T-helper 2 cell (primary cell): ENCODE results near the gene SLC25A29.
"Not testable (repeated sequence)": the region's sequence is repeated elsewhere in the genome, so short reads cannot be mapped to it uniquely, and the experiment has no call there.

Experiments used
- DNase-seq, 5 experiments: peaks; one replicate each; pipeline versions ENCODE4 v3.0.0 to v3.0.0-alpha.2; 2012 to 2022

The SLC25A29 gene

GRCh38 chr14:100292776-100293461 is 13.3 kb downstream of the SLC25A29 start:
- DNase-seq, result no peak

- no peak for DNase-seq
These were observed 13.9 kb downstream of the SLC25A29 start for GRCh38 chr14:100292301-100292775.

- no peak for DNase-seq
These were observed 14.8 kb downstream of the SLC25A29 start for GRCh38 chr14:100291305-100292075.

DNA sequence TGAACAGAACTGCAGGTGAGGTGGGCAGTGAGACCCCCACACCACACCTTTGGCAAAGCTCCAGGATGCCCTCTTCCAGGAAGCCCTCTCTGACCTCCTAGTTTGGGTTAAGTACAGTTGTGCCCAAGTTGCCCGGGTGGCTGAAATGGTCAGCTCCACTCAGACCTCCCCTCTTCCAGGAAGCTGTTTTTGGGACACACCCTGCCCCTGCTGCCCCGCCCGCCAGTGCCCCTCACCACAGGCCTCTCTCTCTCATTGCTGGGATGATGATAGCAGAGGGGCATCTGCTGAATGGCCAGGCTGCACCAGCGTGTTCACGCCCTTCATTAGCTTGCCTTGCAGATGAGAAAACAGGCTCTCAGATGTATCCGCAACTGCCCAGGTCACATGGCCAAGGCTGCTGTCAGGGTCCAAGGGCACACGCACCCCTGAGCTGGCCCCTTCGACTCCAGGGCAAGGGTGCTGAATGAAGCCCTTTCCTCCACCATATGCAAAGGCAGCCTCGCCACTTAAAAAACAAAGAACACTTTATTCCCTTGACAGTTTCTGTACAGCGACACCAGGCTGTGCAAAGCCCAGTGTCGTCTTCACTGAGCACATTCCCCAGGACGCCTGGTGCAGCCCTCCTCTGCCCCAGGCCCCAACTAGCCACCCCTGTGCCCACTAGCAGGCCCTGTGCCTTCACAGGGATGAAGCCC is 15.5 kb downstream of the SLC25A29 start:
- no peak for DNase-seq

- no peak for DNase-seq
These were observed 16.2 kb downstream of the SLC25A29 start for GRCh38 chr14:100289916-100290606.

DNA sequence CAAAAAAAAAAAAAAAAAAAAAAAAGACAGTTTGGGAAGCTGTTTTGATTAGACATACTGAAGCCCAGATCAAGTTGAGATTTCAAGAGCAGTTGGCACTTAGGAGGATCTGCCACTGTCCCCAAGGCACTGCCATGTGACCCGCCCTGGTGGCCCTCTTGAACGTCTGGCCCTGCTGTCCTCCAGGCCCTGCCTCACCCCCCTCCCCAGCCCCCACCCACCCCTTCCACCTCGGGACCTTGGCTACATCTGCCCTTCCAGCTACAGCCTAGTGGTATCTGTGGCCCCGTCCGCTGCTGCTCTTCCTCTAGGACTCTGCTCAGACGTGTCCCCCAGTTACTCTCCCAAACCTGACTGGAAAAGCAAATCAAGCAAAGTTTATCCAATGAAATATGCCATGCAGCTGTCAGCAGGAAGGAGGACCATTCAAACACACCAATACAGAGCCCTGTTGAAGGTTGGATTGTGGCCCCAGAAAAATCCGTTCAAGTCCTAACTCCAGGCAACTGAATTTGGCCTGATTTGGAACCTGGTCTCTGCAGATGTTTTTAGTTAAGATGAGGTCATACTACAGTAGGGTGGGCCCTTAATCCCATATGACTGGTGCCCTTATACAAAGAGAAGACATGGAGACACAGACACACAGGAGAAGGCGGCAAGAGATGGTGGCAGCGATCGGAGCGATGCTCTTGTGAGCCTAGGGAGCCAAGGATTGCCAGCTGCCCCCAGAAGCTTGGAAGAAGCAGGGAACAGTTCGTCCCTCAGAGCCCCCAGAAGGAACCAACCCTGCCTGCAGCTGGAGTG is 17.7 kb downstream of the SLC25A29 start:
- DNase-seq, result no peak

DNA sequence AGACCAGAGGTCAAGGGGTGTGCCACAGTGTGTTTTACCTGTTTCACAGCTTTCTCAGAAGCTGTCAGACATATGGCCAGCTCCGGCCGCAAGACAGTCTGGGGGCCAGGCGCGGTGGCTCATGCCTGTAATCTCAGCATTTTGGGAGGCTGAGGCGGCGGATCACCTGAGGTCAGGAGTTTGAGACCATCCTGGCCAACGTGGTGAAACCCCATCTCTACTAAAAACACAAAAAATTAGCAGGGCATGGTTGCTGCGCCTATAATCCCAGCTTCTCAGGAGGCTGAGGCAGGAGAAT is 18.3 kb downstream of the SLC25A29 start:
- DNase-seq, result not testable (repeated sequence)

GRCh38 chr14:100287202-100287997 is 18.8 kb downstream of the SLC25A29 start:
- DNase-seq, result no peak

- no peak for DNase-seq
These were observed 19.6 kb downstream of the SLC25A29 start for GRCh38 chr14:100286484-100287191.

DNA sequence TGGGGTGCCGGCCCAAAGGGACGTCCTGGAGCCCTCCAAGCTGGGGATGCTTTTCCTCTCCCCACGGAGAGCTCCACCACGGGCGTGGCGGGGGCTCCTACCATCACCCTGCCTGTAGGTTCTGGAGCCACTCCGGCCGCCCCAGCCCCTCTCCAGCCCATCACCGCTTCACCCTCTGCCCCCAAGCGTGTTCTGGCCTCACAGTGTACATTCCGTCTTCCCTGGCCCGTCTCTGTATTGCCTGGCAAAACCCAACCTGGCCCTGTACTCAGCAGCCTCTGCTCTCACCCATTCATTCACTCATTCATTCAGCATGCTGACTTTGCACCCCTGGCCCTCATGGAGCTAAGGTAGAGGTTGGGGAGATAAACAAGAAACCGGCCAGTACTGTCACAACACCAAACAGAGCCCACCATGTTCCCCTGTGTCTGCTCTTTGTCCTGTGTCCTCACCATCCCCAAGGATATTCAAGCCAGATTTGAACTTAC is 20.3 kb downstream of the SLC25A29 start:
- no peak for DNase-seq

DNA sequence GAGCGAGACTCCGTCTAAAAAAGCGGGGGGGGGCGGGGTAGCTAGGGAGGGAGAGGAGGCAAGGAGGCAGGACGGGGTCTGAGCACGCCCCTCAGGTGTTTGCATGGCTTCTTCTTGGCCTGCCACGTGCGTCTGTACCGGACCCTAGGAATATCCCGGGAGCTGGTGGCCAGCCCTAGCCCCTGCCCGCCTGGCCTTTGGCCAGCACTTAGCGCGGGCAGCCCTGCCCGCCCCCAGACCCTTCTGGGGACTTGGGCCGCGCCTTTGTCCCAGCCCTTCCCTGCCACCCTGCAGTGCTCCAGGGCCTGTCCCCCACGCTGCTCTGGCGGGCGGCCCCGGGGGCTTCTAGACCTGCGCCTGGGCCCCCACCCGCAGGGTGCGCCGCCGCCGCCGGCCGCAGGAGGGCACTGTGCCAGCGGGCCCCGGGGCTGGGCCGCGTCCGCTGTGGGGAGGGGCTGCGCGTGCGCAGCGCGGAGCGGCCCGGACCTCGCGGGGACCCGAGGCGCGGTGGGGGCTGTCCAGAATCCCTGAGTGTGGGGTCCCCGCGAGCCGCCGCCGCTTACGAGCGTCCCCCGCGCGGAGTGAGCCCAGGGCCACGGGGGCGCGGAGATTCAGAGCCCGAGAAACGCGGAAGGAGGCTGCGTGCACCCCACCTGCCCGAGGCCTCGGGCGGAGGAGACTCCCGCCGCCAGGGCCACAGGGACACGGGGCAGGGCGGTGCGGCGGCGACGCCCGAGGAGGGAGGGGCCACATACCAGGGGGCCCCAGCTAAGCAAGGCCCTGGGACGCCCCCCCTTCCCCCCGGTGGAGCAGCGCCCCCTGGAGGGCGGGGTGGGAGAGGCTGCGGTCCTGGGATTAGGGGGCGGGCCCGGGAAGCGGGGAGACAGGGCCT is 21.0 kb downstream of the SLC25A29 start:
- peak; percentile 68 to 78 (median 72) for DNase-seq

DNA sequence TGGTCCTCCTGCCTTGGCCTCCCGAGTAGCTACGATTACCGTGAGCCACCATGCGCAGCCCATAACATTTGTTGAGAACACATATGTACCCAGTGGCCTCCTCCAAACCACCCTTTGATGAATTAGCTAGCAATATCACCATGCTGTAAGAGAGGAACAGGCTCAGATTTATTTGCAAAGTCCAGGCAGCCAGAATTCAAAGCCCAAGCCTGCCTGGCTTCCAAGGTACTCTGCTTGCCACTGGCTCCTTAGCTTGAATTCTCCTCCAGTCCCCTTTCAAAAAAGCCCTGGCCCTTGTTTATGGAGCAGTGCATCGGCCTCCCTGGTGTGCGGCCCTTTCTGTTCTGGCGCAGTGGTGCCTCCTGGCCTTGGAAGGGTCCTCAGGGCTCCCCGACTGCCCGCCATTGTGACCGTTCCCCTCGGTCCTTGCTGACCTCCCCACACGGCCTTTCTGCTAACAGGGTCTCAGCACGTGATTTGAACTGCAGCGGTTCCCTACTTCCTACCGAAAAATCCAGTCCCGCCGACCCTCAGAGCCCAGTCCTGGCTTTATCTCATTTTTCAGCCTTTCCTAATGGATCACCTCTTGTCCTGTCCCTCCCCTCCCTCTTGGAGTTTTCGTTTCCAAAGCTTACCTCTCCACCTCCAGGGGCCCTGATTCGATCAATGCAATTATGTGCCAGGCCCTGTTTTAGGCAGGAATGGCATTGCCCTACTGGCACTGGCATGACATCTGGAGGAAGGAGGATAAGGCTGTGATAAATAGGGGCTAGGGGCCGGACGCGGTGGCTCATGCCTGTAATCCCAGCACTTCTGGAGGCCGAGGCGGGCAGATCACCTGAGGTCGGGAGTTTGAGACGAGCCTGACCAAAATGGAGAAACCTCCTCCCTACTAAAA is 22.0 kb downstream of the SLC25A29 start:
- DNase-seq, result no peak

DNA sequence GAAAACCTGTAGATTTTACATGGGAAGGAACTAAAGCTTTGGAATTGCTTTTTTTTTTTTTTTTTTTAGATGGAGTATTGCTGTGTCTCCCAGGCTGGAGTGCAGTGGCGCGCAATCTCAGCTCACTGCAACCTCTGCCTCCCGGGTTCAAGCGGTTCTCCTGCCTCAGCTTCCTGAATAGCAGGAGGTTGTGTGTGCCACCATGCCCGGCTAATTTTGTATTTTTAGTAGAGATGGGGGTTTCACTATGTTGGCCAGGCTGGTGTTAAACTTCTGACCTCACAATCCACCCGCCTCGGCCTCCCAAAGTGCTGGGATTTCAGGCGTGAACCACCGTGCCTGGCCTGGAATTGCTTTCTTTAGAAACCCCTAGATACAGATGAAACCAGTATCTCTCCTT is 22.8 kb downstream of the SLC25A29 start:
- not testable (repeated sequence) for DNase-seq

DNA sequence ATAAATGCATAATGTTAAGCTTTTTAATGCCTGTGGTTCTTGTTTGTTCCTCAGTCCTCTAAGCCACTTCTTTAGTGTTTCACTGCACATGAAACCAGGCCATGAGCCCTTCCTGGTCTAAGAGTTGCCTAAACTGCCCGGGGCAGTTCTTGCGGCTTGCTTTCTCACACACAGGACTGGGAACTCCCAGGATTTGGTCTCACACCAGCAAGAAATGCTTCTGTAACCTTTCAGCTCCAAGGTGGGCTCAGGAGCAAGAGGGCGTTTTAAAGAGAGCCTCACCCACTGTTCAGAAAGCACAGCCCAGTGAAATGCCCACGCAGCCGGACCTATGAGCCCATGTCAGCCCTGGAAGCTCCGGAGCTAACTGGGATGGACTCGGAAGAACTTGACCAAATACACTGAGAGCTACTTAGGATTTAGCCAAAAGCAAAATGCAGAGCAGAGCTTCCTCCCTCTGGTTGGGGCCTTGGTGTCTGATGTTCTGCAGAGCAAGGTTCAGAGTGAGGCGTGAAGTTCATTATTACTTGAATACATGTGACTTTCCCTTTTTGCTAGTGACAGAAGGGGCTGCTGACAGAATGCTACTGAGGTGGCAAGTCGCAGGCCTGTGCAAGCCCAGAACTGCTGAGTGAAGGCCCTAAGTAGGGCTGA is 23.4 kb downstream of the SLC25A29 start:
- DNase-seq, result no peak

DNA sequence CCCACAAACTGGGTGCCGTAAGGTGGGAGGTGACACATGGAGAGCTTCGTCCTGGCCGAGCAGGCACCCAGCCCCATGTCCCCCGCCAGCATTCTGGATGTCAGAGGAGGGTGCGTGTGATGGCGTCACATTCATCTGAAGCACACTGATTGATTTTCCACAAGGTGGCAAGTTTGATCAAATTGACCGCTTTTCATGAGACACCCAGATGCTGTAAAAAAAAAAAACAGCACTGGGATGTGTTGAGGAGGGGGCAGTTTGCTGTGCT is 24.2 kb downstream of the SLC25A29 start:
- DNase-seq, result no peak

DNA sequence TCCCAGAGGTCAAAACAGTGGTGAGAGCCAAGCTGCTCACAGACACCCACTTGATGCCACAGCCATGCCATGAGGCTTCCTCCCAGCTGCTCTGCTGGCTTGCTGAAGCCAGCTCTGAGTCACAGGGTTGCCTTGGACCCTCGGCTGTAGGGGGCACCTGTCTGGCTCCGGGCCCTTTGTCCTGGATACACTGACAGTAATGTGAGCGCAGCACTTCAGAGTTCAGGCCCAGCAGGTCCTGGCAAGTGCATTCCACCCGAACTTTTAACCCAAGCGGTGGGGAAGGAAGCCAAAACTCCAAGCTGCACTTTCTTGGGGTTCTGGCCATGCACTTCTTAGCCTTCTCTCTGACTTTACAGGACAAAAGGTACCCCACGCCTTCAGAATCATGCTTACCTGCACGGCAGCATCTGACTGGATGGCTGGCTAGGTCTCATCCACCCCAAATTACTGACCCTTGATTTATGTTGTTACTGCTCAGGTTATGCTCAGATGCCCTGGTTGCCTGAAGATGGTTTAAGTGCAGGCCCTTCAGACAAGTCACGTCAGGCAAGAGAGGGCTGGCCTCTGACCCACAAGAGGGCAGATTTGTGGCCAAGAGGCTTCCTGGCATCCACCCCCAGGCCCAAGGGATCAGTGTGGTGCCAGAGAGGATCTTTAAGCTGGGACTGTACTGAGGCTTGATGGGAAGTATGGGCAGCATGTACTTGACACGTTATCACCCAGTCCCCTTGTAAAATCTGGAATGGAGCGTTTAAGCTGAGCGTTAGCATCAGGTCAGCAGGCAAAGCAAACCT is 24.8 kb downstream of the SLC25A29 start:
- DNase-seq, result no peak

DNA sequence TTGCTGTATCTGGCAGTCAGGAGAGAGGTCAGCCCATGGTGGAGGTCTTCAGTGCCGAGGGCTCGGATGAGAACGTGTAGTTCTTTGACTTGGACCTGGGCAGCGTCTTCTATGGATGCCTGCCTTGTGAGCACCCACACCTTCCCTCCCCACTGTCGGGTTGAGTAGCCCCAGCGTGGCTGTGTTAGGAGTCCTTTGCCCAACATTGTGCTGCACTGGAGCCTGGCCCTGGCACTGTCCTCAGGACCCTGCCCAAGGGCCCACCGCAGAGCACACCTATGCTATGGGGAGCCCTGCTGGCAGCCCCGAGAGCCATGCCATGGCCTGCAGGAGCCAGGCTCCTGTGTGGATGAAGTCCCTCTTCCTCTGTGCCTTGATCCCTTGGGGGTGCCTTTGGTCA is 26.7 kb downstream of the SLC25A29 start:
- DNase-seq, result no peak
